OCI-LY3 (cell line): Measurements from ENCODE around the gene RTN4IP1.

Experiments used
- H2AFZ ChIP-seq: fragments of 200-600, 300-600 bp; shearing (Covaris generic); 2 replicates; pipeline ENCODE4 v1.6.0; 2014; ENCODE audit warnings: antibody characterized with exemption, low read depth, low read length
- H3K27ac ChIP-seq: fragments of 200-600, 300-600 bp; sonication (generic); 2 replicates; pipeline ENCODE4 v1.5.1; 2014; ENCODE audit warnings: mild to moderate bottlenecking, low read length, moderate library complexity, mixed read lengths
- H3K27me3 ChIP-seq: fragments of 200-600, 300-600 bp; sonication (generic); 2 replicates; pipeline ENCODE4 v1.6.1; 2014; ENCODE audit warnings: low read depth, low read length, mixed read lengths
- H3K36me3 ChIP-seq: fragments of 200-600, 300-600 bp; sonication (generic); replicated peaks from 2 replicates; pipeline ENCODE3; 2014; ENCODE audit warnings: low read depth, low read length, mixed read lengths
- H3K4me1 ChIP-seq: fragments of 300-600, 200-600 bp; sonication (generic); 2 replicates; pipeline ENCODE4 v1.6.1; 2014; ENCODE audit warnings: low read length, mixed read lengths
- H3K4me2 ChIP-seq: fragments of 200-600, 300-600 bp; sonication (generic); 2 replicates; pipeline ENCODE4 v1.6.1; 2014; ENCODE audit warnings: low read length, mixed read lengths
- H3K4me3 ChIP-seq: fragments of 300-600, 200-600 bp; sonication (generic); 2 replicates; pipeline ENCODE4 v1.5.1; 2014; ENCODE audit warnings: antibody characterized with exemption, mild to moderate bottlenecking, low read length, moderate library complexity
- H3K79me2 ChIP-seq: fragments of 300-600, 200-600 bp; shearing (Covaris generic); 2 replicates; pipeline ENCODE4 v1.6.1; 2014; ENCODE audit warnings: mild to moderate bottlenecking, low read length, mixed read lengths
- H3K9ac ChIP-seq: fragments of 300-600, 200-600 bp; shearing (Covaris generic); 2 replicates; pipeline ENCODE4 v1.6.0; 2014; ENCODE audit warnings: mild to moderate bottlenecking, low read length, moderate library complexity
- H3K9me3 ChIP-seq: fragments of 200-600, 300-600 bp; shearing (Covaris generic); 2 replicates; pipeline ENCODE4 v1.6.1; 2014; ENCODE audit warnings: low read length, mixed read lengths; ENCODE audit not compliant: insufficient read depth
- H4K20me1 ChIP-seq: fragments of 200-600, 300-600 bp; sonication (generic); 2 replicates; pipeline ENCODE4 v1.6.1; 2016; ENCODE audit warnings: low read length, mixed read lengths; ENCODE audit not compliant: insufficient read depth
- EZH2phosphoT487 ChIP-seq: fragments of 200-600 bp; shearing (Covaris generic); IDR thresholded peaks from 2 replicates; pipeline ENCODE4 v1.6.1; 2018; ENCODE audit warnings: antibody characterized with exemption, mixed run types, low read depth
- TF ChIP-seq, protein P1 (sequence below): fragments of 200-600, 300-600 bp; sonication (generic); IDR thresholded peaks from 2 replicates; pipeline ENCODE4 v1.5.1; 2014; ENCODE audit warnings: antibody characterized with exemption, low read length, low read depth

RTN4IP1 gene

DNA sequence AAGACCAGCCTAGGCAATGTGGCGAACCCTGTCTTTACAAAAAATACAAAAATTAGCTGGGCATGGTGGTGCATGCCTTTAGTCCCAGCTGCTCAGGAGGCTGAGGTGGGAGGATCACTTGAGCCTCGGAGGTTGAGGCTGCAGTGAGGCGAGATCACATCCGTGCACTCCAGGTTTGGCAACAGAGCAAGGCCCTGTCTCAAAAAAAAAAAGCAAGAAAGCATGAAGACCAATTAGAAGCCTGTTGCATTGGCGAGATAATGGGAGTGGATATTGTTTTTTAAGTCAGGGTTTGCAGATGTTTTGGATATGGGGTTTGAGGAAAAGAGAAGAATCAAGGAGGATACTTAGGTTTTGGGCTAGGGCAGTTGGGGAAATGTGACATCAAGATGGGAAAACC is 5.3 kb upstream of the RTN4IP1 start:
- peaks cover 81% of the 10 kb centered on the region for H3K4me1 ChIP-seq
- H3K27ac ChIP-seq = peak overlapping the region; percentile 99
- no peaks in the 10 kb centered on the region for H3K27me3 ChIP-seq
- no peaks in the 10 kb centered on the region for H3K9me3 ChIP-seq
- H3K9ac ChIP-seq = no peak overlapping the region
- no peaks in the 10 kb centered on the region for H4K20me1 ChIP-seq
- peaks cover 90% of the 10 kb centered on the region for H3K79me2 ChIP-seq
- peaks cover 33% of the 10 kb centered on the region for H3K36me3 ChIP-seq
- H3K4me3 ChIP-seq = no peak overlapping the region
- H3K4me2 ChIP-seq = no peak overlapping the region
- no peak for TF ChIP-seq EZH2phosphoT487
- TF ChIP-seq, protein P1, sequence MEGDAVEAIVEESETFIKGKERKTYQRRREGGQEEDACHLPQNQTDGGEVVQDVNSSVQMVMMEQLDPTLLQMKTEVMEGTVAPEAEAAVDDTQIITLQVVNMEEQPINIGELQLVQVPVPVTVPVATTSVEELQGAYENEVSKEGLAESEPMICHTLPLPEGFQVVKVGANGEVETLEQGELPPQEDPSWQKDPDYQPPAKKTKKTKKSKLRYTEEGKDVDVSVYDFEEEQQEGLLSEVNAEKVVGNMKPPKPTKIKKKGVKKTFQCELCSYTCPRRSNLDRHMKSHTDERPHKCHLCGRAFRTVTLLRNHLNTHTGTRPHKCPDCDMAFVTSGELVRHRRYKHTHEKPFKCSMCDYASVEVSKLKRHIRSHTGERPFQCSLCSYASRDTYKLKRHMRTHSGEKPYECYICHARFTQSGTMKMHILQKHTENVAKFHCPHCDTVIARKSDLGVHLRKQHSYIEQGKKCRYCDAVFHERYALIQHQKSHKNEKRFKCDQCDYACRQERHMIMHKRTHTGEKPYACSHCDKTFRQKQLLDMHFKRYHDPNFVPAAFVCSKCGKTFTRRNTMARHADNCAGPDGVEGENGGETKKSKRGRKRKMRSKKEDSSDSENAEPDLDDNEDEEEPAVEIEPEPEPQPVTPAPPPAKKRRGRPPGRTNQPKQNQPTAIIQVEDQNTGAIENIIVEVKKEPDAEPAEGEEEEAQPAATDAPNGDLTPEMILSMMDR = no peak
- no peak overlapping the region for H2AFZ ChIP-seq

GRCh38 chr6:106631346-106631745 is 2.0 kb upstream of the RTN4IP1 start:
- Histone ChIP-seq H3K4me1 (peaks cover 73% of the 10 kb centered on the region), H3K79me2 (peaks cover 82% of the 10 kb centered on the region), H2AFZ (no peak overlapping the region), H3K27me3 (no peaks in the 10 kb centered on the region), H3K36me3 (peaks cover 23% of the 10 kb centered on the region), H4K20me1 (no peaks in the 10 kb centered on the region), H3K27ac (peak overlapping the region; percentile 100), H3K9ac (peak overlapping the region; percentile 48), H3K4me2 (peak overlapping the region; percentile 55), H3K4me3 (peak overlapping the region; percentile 63), H3K9me3 (no peaks in the 10 kb centered on the region)
- TF ChIP-seq, protein P1 = no peak
- TF ChIP-seq EZH2phosphoT487 = no peak

- H2AFZ ChIP-seq = no peak overlapping the region
- no peak for TF ChIP-seq EZH2phosphoT487
- no peaks in the 10 kb centered on the region for H3K9me3 ChIP-seq
- peak overlapping the region; percentile 96 for H3K4me3 ChIP-seq
- H3K36me3 ChIP-seq = peaks cover 18% of the 10 kb centered on the region
- H3K4me2 ChIP-seq = peak overlapping the region; percentile 99
- peak overlapping the region; percentile 100 for H3K27ac ChIP-seq
- peaks cover 70% of the 10 kb centered on the region for H3K4me1 ChIP-seq
- no peaks in the 10 kb centered on the region for H4K20me1 ChIP-seq
- peaks cover 78% of the 10 kb centered on the region for H3K79me2 ChIP-seq
- no peaks in the 10 kb centered on the region for H3K27me3 ChIP-seq
- H3K9ac ChIP-seq = peak overlapping the region; percentile 95
Measured at GRCh38 chr6:106630366-106630765, 1.1 kb upstream of the RTN4IP1 start.

DNA sequence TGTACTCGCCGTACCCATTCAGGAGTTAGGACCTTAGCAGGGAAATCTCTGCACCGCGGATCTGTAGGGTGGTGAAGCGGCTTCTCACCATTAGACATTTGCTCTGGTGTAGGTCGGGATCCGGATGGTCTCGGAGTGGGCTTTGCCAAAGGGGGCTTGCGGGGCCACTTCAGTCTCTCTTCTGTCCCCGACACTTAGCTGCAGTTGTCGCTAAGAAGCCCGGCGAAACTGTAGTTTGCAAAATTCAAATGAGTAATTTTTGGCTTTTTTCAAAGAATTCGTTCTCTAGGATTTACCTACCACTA is 513 bp upstream of the RTN4IP1 start:
- TF ChIP-seq, protein P1 = no peak
- no peak for TF ChIP-seq EZH2phosphoT487

More for the DNA sequence above, 513 bp upstream of the RTN4IP1 start:
- Histone ChIP-seq H3K4me3 (peak overlapping the region; percentile 96), H3K27me3 (no peaks in the 10 kb centered on the region), H3K36me3 (peaks cover 13% of the 10 kb centered on the region), H3K9ac (peak overlapping the region; percentile 95), H4K20me1 (no peaks in the 10 kb centered on the region), H3K4me2 (peak overlapping the region; percentile 99), H3K9me3 (no peaks in the 10 kb centered on the region), H3K27ac (peak overlapping the region; percentile 100), H3K79me2 (peaks cover 72% of the 10 kb centered on the region), H2AFZ (no peak overlapping the region), H3K4me1 (peaks cover 65% of the 10 kb centered on the region)
